ENCODE measurements around the gene CEACAM18. TPM values are rescaled to one million over a fixed set of nuclear protein-coding genes. Genes with fewer than 3 reads are reported as not detected.
A peak's percentile ranks its signal among the peaks of the same experiment; 100 is the strongest.
"Not testable (repeated sequence)": the region's sequence is repeated elsewhere in the genome, so short reads cannot be mapped to it uniquely, and the experiment has no call there.

The CEACAM18 gene
- total RNA-seq (2014; rRNA removed; shearing (Covaris generic)), result not detected in 2 replicates

GRCh38 chr19:51478381-51479234, at the start of gene CEACAM18:
Gene CEACAM18 (plus strand): TSS chr19:51478539.
- no peak within 1 kb of the TSS for H3K27ac ChIP-seq
- no peaks in the 10 kb centered on the region for H3K9me3 ChIP-seq (replicated peaks)
- no peak within 1 kb of the TSS for H3K4me3 ChIP-seq
- H3K36me3 ChIP-seq, result no peaks in the 10 kb centered on the region
- no peaks in the 10 kb centered on the region for H3K4me1 ChIP-seq (replicated peaks)
- DNase-seq (ENCODE audit: low read depth in 1 of 2, low spot score in 2 of 2), result no peak
- no peaks in the 10 kb centered on the region; the same call in 1 of the 2 replicates for H3K27me3 ChIP-seq (replicated peaks)

GRCh38 chr19:51430221-51430620, 48.1 kb upstream of the CEACAM18 start:
- H3K27ac ChIP-seq, result no peak overlapping the region
- H3K9me3 ChIP-seq (replicated peaks), result no peaks in the 10 kb centered on the region
- no peak for DNase-seq (ENCODE audit: low read depth in 1 of 2, low spot score in 2 of 2)
- H3K36me3 ChIP-seq, result no peaks in the 10 kb centered on the region
- no peaks in the 10 kb centered on the region for H3K4me1 ChIP-seq (replicated peaks)
- H3K27me3 ChIP-seq (replicated peaks), result peaks cover 2% of the 10 kb centered on the region; the same call in 1 of the 2 replicates
- no peak overlapping the region for H3K4me3 ChIP-seq

GRCh38 chr19:51431124-51431523, 47.2 kb upstream of the CEACAM18 start:
- Histone ChIP-seq H3K36me3 (no peaks in the 10 kb centered on the region), H3K27me3 (replicated peaks) (peaks cover 2% of the 10 kb centered on the region; the same call in 1 of the 2 replicates), H3K4me3 (no peak overlapping the region), H3K27ac (no peak overlapping the region), H3K9me3 (replicated peaks) (no peaks in the 10 kb centered on the region), H3K4me1 (replicated peaks) (no peaks in the 10 kb centered on the region)
- no peak for DNase-seq (ENCODE audit: low read depth in 1 of 2, low spot score in 2 of 2)

- Histone ChIP-seq H3K4me1 (replicated peaks) (no peaks in the 10 kb centered on the region), H3K27me3 (replicated peaks) (peaks cover 2% of the 10 kb centered on the region; the same call in 1 of the 2 replicates), H3K27ac (no peak overlapping the region), H3K9me3 (replicated peaks) (no peaks in the 10 kb centered on the region), H3K36me3 (no peaks in the 10 kb centered on the region), H3K4me3 (no peak overlapping the region)
- no peak for DNase-seq (ENCODE audit: low read depth in 1 of 2, low spot score in 2 of 2)
Measured at GRCh38 chr19:51433043-51433442, 45.3 kb upstream of the CEACAM18 start.

GRCh38 chr19:51434456-51434855, 43.9 kb upstream of the CEACAM18 start:
- Histone ChIP-seq H3K27me3 (replicated peaks) (0 out of 2 replicates have a peak, but pooled peaks cover 2% of the 10 kb centered on the region), H3K36me3 (no peaks in the 10 kb centered on the region), H3K4me1 (replicated peaks) (no peaks in the 10 kb centered on the region), H3K27ac (no peak overlapping the region), H3K9me3 (replicated peaks) (no peaks in the 10 kb centered on the region), H3K4me3 (no peak overlapping the region)
- DNase-seq (ENCODE audit: low read depth in 1 of 2, low spot score in 2 of 2), result no peak

GRCh38 chr19:51439021-51439465, 39.3 kb upstream of the CEACAM18 start:
- H3K4me3 ChIP-seq, result no peak overlapping the region
- no peaks in the 10 kb centered on the region for H3K36me3 ChIP-seq
- H3K4me1 ChIP-seq (replicated peaks), result peaks cover 20% of the 10 kb centered on the region
- no peak overlapping the region for H3K27ac ChIP-seq
- no peaks in the 10 kb centered on the region for H3K27me3 ChIP-seq (replicated peaks)
- H3K9me3 ChIP-seq (replicated peaks), result no peaks in the 10 kb centered on the region
- no peak for DNase-seq (ENCODE audit: low read depth in 1 of 2, low spot score in 2 of 2)

- H3K27ac ChIP-seq, result no peak overlapping the region
- H3K9me3 ChIP-seq (replicated peaks), result no peaks in the 10 kb centered on the region
- peaks cover 20% of the 10 kb centered on the region for H3K4me1 ChIP-seq (replicated peaks)
- no peak for DNase-seq (ENCODE audit: low read depth in 1 of 2, low spot score in 2 of 2)
- no peak overlapping the region for H3K4me3 ChIP-seq
- H3K27me3 ChIP-seq (replicated peaks), result no peaks in the 10 kb centered on the region
- no peaks in the 10 kb centered on the region for H3K36me3 ChIP-seq
Measured at GRCh38 chr19:51440052-51440451, 38.3 kb upstream of the CEACAM18 start.

- Histone ChIP-seq H3K27me3 (replicated peaks) (no peaks in the 10 kb centered on the region), H3K4me3 (no peak overlapping the region; the same call in 1 of the 2 replicates), H3K36me3 (no peaks in the 10 kb centered on the region), H3K27ac (no peak overlapping the region), H3K4me1 (replicated peaks) (peaks cover 20% of the 10 kb centered on the region), H3K9me3 (replicated peaks) (no peaks in the 10 kb centered on the region)
- no peak for DNase-seq (ENCODE audit: low read depth in 1 of 2, low spot score in 2 of 2)
Measured at GRCh38 chr19:51440846-51441409, 37.4 kb upstream of the CEACAM18 start.

- H3K4me1 ChIP-seq (replicated peaks), result peaks cover 20% of the 10 kb centered on the region
- no peaks in the 10 kb centered on the region for H3K36me3 ChIP-seq
- no peaks in the 10 kb centered on the region for H3K9me3 ChIP-seq (replicated peaks)
- no peaks in the 10 kb centered on the region for H3K27me3 ChIP-seq (replicated peaks)
- H3K27ac ChIP-seq, result no peak overlapping the region
- H3K4me3 ChIP-seq, result peak overlapping the region; percentile 23
- DNase-seq (ENCODE audit: low read depth in 1 of 2, low spot score in 2 of 2), result peak; percentile 46 to 65
Measured at GRCh38 chr19:51441410-51442390, 36.6 kb upstream of the CEACAM18 start.

- H3K36me3 ChIP-seq; H3K27ac ChIP-seq; DNase-seq (ENCODE audit: low read depth in 1 of 2, low spot score in 2 of 2); H3K27me3 ChIP-seq (replicated peaks); H3K9me3 ChIP-seq (replicated peaks); H3K4me1 ChIP-seq (replicated peaks); H3K4me3 ChIP-seq: not testable (repeated sequence)
Measured at GRCh38 chr19:51447510-51447909, 30.8 kb upstream of the CEACAM18 start.

GRCh38 chr19:51448011-51448410, 30.3 kb upstream of the CEACAM18 start:
- Histone ChIP-seq H3K27ac (no peak overlapping the region), H3K27me3 (replicated peaks) (no peaks in the 10 kb centered on the region), H3K4me3 (no peak overlapping the region), H3K4me1 (replicated peaks) (no peaks in the 10 kb centered on the region), H3K36me3 (no peaks in the 10 kb centered on the region), H3K9me3 (replicated peaks) (no peaks in the 10 kb centered on the region)
- DNase-seq (ENCODE audit: low read depth in 1 of 2, low spot score in 2 of 2), result no peak

- no peaks in the 10 kb centered on the region for H3K27me3 ChIP-seq (replicated peaks)
- no peak overlapping the region for H3K27ac ChIP-seq
- no peak for DNase-seq (ENCODE audit: low read depth in 1 of 2, low spot score in 2 of 2)
- no peaks in the 10 kb centered on the region for H3K4me1 ChIP-seq (replicated peaks)
- H3K9me3 ChIP-seq (replicated peaks), result no peaks in the 10 kb centered on the region
- no peaks in the 10 kb centered on the region for H3K36me3 ChIP-seq
- no peak overlapping the region for H3K4me3 ChIP-seq
Measured at GRCh38 chr19:51448411-51449016, 29.8 kb upstream of the CEACAM18 start.

GRCh38 chr19:51450730-51451307, 27.5 kb upstream of the CEACAM18 start:
- DNase-seq (ENCODE audit: low read depth in 1 of 2, low spot score in 2 of 2), result no peak
- H3K4me3 ChIP-seq, result no peak overlapping the region
- no peaks in the 10 kb centered on the region for H3K36me3 ChIP-seq
- no peak overlapping the region for H3K27ac ChIP-seq
- no peaks in the 10 kb centered on the region for H3K27me3 ChIP-seq (replicated peaks)
- no peaks in the 10 kb centered on the region for H3K9me3 ChIP-seq (replicated peaks)
- no peaks in the 10 kb centered on the region for H3K4me1 ChIP-seq (replicated peaks)

Measured in SJSA1 (cell line).